Prostate gland (tissue), 2 donors: ENCODE data around the gene KCNH2.

ENCODE experiments used
- POLR2A ChIP-seq: fragments of 450-650 bp; IDR thresholded peaks from one replicate; pipeline ENCODE4 v1.6.1; 2016; ENCODE audit warnings: antibody characterized with exemption, mild to moderate bottlenecking
- POLR2AphosphoS5 ChIP-seq: sonication (generic); formaldehyde crosslinking; IDR thresholded peaks from one replicate; pipeline ENCODE4 v1.6.1; 2017; ENCODE audit warnings: antibody characterized with exemption
- TF ChIP-seq, protein P1 (sequence below), 4 experiments: fragments of 200-600 bp in 2 of 4; fragments of 450-650 bp in 2 of 4; sonication (generic) in 2 of 4; IDR thresholded peaks; 1 replicate in 3 of 4; 2 replicates in 1 of 4; pipeline ENCODE4 v1.5.1; 2016 to 2019; ENCODE audit warnings: antibody characterized with exemption in 4 of 4, mild to moderate bottlenecking in 2 of 4, moderate library complexity in 2 of 4

GRCh38 chr7:150944066-150945042 is 33.8 kb downstream of the KCNH2 start:
- TF ChIP-seq POLR2A, result no peak
- TF ChIP-seq, protein P1, sequence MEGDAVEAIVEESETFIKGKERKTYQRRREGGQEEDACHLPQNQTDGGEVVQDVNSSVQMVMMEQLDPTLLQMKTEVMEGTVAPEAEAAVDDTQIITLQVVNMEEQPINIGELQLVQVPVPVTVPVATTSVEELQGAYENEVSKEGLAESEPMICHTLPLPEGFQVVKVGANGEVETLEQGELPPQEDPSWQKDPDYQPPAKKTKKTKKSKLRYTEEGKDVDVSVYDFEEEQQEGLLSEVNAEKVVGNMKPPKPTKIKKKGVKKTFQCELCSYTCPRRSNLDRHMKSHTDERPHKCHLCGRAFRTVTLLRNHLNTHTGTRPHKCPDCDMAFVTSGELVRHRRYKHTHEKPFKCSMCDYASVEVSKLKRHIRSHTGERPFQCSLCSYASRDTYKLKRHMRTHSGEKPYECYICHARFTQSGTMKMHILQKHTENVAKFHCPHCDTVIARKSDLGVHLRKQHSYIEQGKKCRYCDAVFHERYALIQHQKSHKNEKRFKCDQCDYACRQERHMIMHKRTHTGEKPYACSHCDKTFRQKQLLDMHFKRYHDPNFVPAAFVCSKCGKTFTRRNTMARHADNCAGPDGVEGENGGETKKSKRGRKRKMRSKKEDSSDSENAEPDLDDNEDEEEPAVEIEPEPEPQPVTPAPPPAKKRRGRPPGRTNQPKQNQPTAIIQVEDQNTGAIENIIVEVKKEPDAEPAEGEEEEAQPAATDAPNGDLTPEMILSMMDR (IDR thresholded peaks at IDR 0.05), result no peak
- no peak for TF ChIP-seq POLR2AphosphoS5
